GM20000 (cell line): Measurements from ENCODE around the gene SLC13A5.
A peak's percentile ranks its signal among the peaks of the same experiment; 100 is the strongest.
"Not testable (repeated sequence)": the region's sequence is repeated elsewhere in the genome, so short reads cannot be mapped to it uniquely, and the experiment has no call there.

ENCODE experiments used
- DNase-seq: peaks from one replicate; pipeline ENCODE4 v3.0.0; 2012; ENCODE audit warnings: low spot score
- CTCF ChIP-seq: IDR thresholded peaks from 2 replicates; pipeline ENCODE4 v1.5.1; 2012; ENCODE audit warnings: mild to moderate bottlenecking, control low read depth; ENCODE audit errors: extremely low read depth, missing control alignments

The SLC13A5 gene

DNA sequence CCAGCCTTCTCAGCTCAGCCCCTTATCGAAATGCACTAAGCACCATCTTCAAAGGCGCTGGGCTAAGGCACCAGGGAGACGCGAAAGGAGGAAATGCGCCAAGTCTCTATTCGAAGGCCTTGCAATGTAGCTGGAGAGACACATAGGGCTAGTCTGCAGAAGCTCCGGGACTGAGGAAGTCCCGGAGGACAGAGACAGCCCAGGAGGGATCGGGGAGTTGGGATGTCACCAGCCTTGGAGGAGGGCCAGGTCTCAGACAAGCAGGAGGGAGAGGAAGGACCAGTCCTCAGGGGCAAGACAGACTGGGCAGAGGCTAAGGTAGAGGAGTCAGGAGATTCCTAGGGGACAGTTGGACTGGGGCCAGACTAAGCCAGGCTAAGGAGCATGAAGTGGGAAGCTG is 53.1 kb downstream of the SLC13A5 start:
- DNase-seq = no peak
- TF ChIP-seq CTCF = no peak

- DNase-seq = not testable (repeated sequence)
These were observed 54.8 kb downstream of the SLC13A5 start for GRCh38 chr17:6658411-6658810.

DNA sequence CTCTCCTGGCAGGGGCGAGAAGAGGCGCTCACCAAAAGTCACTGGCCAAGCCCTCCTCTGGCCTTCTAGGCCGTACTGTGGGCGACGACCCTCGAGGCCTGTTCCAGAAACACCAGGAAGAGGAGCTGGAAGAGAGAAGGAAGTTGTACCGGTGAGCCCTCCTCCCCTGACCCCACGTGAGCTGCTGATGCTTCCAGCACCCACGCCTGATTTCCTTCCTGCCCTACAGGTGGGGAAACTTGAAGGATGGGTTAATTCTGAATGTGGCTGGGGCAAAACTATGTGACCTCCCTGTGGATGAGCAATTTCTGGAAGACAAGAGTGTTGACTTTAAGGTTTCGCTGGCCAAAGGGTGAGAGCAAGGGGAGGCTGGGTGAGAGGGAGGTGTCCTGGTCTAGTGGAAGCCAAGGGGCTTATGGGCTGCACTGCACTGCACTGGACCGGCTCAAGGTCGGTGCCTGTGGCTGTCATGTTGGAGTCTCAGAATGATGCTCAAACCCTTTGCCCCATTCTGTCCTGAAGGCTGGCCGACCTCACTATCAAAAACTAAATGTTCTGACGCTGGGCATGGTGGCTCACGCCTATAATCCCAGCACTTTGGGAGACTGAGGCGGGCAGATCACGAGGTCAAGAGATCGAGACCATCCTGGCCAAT is 55.4 kb downstream of the SLC13A5 start:
- DNase-seq = no peak
- TF ChIP-seq CTCF = no peak

DNA sequence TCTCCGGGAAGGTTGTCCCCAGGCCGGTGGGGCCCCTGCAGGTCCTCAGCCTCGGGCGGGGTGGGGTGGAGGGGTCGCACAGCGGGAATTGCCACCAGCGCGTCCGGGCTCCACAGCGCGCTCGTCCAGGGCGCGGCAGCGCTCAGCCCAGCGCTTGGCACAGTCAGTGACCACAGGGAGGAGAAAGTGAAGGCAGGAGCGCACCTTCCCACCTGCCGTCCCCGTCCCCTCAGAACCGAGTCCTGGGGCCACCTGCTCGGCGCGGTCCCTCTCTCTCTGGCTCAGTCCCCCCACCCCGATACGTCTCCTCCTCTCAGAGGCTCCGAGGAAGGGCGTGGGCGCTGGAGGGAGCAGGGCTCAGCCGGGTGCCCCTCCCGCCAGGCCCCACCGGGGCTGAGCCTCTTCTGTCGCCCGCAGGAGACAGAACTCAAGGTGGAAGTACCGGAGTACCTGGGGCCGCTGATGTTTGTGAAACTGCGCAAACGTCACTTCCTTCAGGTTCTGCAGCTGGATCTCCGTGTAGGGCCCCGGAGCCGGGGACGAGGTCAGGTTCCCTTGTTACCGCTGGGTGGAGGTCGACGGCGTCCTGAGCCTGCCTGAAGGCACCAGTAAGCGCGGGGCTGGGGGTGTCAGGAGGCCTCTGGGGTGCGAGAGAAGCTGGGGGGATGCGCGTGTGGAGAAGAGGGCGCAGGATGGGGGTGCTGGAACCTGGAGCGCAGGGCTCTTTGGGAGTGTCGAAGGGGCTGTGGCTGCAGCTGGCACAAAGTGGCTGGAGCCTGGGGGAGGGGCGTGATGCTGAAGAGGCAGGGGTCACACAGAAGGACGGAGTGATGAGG is 56.2 kb downstream of the SLC13A5 start:
- DNase-seq = peak; percentile 60

- DNase-seq = not testable (repeated sequence)
These were observed 57.3 kb downstream of the SLC13A5 start for GRCh38 chr17:6655732-6656361.

- DNase-seq = no peak
- TF ChIP-seq CTCF = no peak
These were observed 58.1 kb downstream of the SLC13A5 start for GRCh38 chr17:6654841-6655731.

- TF ChIP-seq CTCF = no peak
- peak; percentile 59 for DNase-seq
These were observed 61.2 kb downstream of the SLC13A5 start for GRCh38 chr17:6651919-6652452.

- peak; percentile 97 for DNase-seq
- TF ChIP-seq CTCF = no peak
These were observed 61.7 kb downstream of the SLC13A5 start, which contains the start of the genes C17orf100 and MED31 for GRCh38 chr17:6651354-6651918. Gene C17orf100, plus strand, starts transcription at chr17:6651762. Its CDS starts 152 bp downstream, at chr17:6651914. Gene MED31, minus strand, starts transcription at chr17:6651605. Its CDS starts 77 bp downstream, at chr17:6651528.
